Ovary (tissue), 3 donors: ENCODE data around the gene LEKR1.

Experiments used
- EP300 ChIP-seq: sonication (generic); formaldehyde crosslinking; IDR thresholded peaks from one replicate; pipeline ENCODE4 v1.6.1; 2017; ENCODE audit warnings: antibody characterized with exemption
- POLR2A ChIP-seq: fragments of 450-650 bp; IDR thresholded peaks from one replicate; pipeline ENCODE4 v1.6.1; 2017; ENCODE audit warnings: antibody characterized with exemption, mild to moderate bottlenecking, moderate library complexity
- TF ChIP-seq, protein P1 (sequence below), 3 donors: fragments of 450-650 bp in 2 of 3; fragments of 200-600 bp in 1 of 3; IDR thresholded peaks; one replicate each; pipeline versions ENCODE4 v1.5.1 to v1.8.0; 2016 to 2022; ENCODE audit warnings: antibody characterized with exemption in 3 of 3, mild to moderate bottlenecking in 1 of 3
- donor health status: DM: no; HTN: no; CAD: no.

- TF ChIP-seq, protein P1, sequence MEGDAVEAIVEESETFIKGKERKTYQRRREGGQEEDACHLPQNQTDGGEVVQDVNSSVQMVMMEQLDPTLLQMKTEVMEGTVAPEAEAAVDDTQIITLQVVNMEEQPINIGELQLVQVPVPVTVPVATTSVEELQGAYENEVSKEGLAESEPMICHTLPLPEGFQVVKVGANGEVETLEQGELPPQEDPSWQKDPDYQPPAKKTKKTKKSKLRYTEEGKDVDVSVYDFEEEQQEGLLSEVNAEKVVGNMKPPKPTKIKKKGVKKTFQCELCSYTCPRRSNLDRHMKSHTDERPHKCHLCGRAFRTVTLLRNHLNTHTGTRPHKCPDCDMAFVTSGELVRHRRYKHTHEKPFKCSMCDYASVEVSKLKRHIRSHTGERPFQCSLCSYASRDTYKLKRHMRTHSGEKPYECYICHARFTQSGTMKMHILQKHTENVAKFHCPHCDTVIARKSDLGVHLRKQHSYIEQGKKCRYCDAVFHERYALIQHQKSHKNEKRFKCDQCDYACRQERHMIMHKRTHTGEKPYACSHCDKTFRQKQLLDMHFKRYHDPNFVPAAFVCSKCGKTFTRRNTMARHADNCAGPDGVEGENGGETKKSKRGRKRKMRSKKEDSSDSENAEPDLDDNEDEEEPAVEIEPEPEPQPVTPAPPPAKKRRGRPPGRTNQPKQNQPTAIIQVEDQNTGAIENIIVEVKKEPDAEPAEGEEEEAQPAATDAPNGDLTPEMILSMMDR (IDR thresholded peaks at IDR 0.05), result no peak
- TF ChIP-seq EP300, result no peak
- no peak for TF ChIP-seq POLR2A
Measured at GRCh38 chr3:157067114-157067513, 241.0 kb downstream of the LEKR1 start.
